C4-2B (cell line): Measurements from ENCODE around the gene ABLIM3.

Experiments used
- H3K27ac ChIP-seq: fragments of 450-650 bp; 2 replicates; pipeline ENCODE4 v1.5.1; 2017
- CTCF ChIP-seq: fragments of 450-650 bp; conservative IDR thresholded peaks from 2 replicates; pipeline ENCODE4 v1.5.1; 2017; ENCODE audit warnings: mild to moderate bottlenecking
- ZFX ChIP-seq: fragments of 450-650 bp; IDR thresholded peaks from 2 replicates; pipeline ENCODE4 v1.6.1; 2017

The ABLIM3 gene

DNA sequence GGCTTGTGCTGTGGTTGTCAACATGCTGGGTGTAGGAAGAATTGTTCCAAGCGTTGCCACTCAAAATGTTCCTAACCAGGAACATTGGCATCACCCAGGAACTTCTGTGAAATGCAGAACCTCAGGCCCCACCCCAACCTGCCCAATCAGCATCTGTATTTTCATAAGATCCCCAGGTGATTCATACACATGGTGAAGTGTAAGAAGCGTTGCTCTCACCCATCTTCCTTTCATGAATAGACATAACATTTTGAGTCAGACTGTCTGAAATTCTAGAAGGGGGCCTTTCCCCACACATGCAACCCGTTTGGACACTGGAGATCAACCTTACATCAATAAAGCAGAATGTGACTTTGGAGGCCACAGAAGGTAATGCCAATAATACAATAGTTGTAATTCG lies 121.0 kb downstream of the ABLIM3 start:
- no peak overlapping the region for H3K27ac ChIP-seq

DNA sequence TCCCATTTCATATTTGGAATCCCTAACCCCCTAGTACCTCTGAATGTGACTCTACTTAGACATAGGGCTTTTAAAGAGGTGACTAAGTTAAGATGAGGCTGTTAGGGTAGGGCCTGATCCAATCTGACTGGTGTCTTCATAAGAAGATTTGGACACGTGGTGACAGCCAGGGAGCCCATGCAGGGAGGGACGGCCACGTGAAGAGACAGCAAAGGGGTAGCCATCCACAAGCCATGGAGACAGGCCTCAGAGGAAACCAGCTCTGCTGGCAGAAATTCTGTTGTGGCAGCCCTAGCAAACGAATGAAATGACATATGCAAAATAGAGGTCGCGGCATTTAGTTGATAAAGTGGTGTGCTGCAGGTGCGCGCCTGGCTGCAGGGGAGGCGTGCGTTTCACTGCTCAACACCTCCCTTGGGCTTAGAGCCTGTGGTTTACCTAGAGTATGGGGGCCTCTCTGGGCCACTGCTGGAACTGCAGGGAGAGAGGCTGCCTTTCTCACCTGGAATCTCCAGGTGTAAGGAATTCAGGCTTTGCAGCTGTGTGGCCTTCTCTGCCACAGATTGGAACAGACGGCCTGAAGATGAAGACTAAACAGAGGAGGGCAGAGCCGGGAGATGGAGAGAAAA lies 123.3 kb downstream of the ABLIM3 start:
- H3K27ac ChIP-seq, result no peak overlapping the region
- TF ChIP-seq CTCF (peak; percentile 80), ZFX (no peak)

More for the DNA sequence above, 121.0 kb downstream of the ABLIM3 start:
- no peak for TF ChIP-seq ZFX
- TF ChIP-seq CTCF, result no peak

- TF ChIP-seq CTCF, result peak; percentile 56
- no peak for TF ChIP-seq ZFX
- no peak overlapping the region for H3K27ac ChIP-seq
Measured at GRCh38 chr5:149265068-149265465, 123.8 kb downstream of the ABLIM3 start.

DNA sequence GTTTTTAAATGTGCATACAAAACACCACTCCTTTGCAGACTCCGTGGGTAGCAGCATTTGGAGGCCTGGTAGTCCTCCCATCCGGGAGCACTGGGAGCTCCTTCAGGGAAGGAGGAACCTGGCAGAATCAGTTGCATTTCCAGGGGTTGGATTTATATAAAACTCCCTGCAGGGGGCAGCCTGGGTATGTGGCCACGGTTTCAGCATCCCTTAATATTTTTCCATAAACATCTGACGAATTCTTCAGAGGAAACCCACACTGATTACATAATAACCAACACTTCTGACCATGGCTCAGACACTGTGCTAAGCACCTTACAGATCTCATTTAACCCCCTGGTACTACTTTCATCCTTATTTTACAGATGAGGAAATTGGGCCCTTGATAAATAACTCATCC lies 124.3 kb downstream of the ABLIM3 start:
- TF ChIP-seq CTCF, result peak; percentile 6
- TF ChIP-seq ZFX, result no peak
- no peak overlapping the region for H3K27ac ChIP-seq

GRCh38 chr5:149267241-149267973 lies 126.1 kb downstream of the ABLIM3 start:
- TF ChIP-seq CTCF (no peak), ZFX (no peak)
- H3K27ac ChIP-seq, result no peak overlapping the region

GRCh38 chr5:149268928-149269557 lies 127.8 kb downstream of the ABLIM3 start:
- no peak overlapping the region for H3K27ac ChIP-seq
- TF ChIP-seq CTCF (peak; percentile 88), ZFX (no peak)

- no peak overlapping the region for H3K27ac ChIP-seq
Measured at GRCh38 chr5:149271195-149271715, 130.0 kb downstream of the ABLIM3 start.

More at GRCh38 chr5:149271195-149271715, 130.0 kb downstream of the ABLIM3 start:
- TF ChIP-seq ZFX (no peak), CTCF (no peak)
